Stimulated activated CD4-positive, alpha-beta T cell treated with anti-CD3 and anti-CD28 coated beads, Interleukin-4, amount 100 ng/mL, for 24 hours (primary cell): Measurements from ENCODE around the gene SPATS2L.

Experiments used
- DNase-seq: peaks from one replicate; pipeline ENCODE4 v3.0.0-alpha.2; 2020

The SPATS2L gene

GRCh38 chr2:200306196-200306930 is at the start of gene SPATS2L:
Gene SPATS2L, plus strand, starts transcription at chr2:200306693. Its CDS starts 82,552 bp downstream, at chr2:200389245.
- DNase-seq: peak; percentile 52

GRCh38 chr2:200257570-200257969 is 48.9 kb upstream of the SPATS2L start:
- DNase-seq: no peak

- DNase-seq: no peak
Measured at GRCh38 chr2:200258081-200258480, 48.4 kb upstream of the SPATS2L start.

GRCh38 chr2:200258881-200259576 is 47.5 kb upstream of the SPATS2L start:
- no peak for DNase-seq

- DNase-seq: no peak
Measured at GRCh38 chr2:200259577-200259957, 46.9 kb upstream of the SPATS2L start.

GRCh38 chr2:200262047-200262446 is 44.4 kb upstream of the SPATS2L start:
- DNase-seq: no peak

- DNase-seq: no peak
Measured at GRCh38 chr2:200263279-200263678, 43.2 kb upstream of the SPATS2L start.

GRCh38 chr2:200264631-200265030 is 41.9 kb upstream of the SPATS2L start:
- DNase-seq: no peak

- no peak for DNase-seq
Measured at GRCh38 chr2:200266406-200266805, 40.1 kb upstream of the SPATS2L start.

GRCh38 chr2:200267350-200267749 is 39.1 kb upstream of the SPATS2L start:
- DNase-seq: no peak

- DNase-seq: no peak
Measured at GRCh38 chr2:200270732-200271131, 35.8 kb upstream of the SPATS2L start.

- DNase-seq: no peak
Measured at GRCh38 chr2:200272320-200272719, 34.2 kb upstream of the SPATS2L start.

- no peak for DNase-seq
Measured at GRCh38 chr2:200274116-200275075, 32.1 kb upstream of the SPATS2L start.

GRCh38 chr2:200275295-200276013 is 31.0 kb upstream of the SPATS2L start:
- DNase-seq: no peak

GRCh38 chr2:200276472-200276871 is 30.0 kb upstream of the SPATS2L start:
- DNase-seq: no peak

GRCh38 chr2:200278694-200279316 is 27.7 kb upstream of the SPATS2L start:
- no peak for DNase-seq

- no peak for DNase-seq
Measured at GRCh38 chr2:200279857-200280256, 26.6 kb upstream of the SPATS2L start.

- DNase-seq: no peak
Measured at GRCh38 chr2:200286578-200286977, 19.9 kb upstream of the SPATS2L start.

GRCh38 chr2:200288670-200289429 is 17.6 kb upstream of the SPATS2L start:
- DNase-seq: no peak

GRCh38 chr2:200296118-200296517 is 10.4 kb upstream of the SPATS2L start:
- DNase-seq: no peak

- no peak for DNase-seq
Measured at GRCh38 chr2:200297100-200297499, 9.4 kb upstream of the SPATS2L start.
